Stomach (tissue), 4 donors: Measurements from ENCODE around the gene GOT2.
"Not testable (repeated sequence)": the region's sequence is repeated elsewhere in the genome, so short reads cannot be mapped to it uniquely, and the experiment has no call there.

ENCODE experiments used
- EP300 ChIP-seq: sonication (generic); formaldehyde crosslinking; IDR thresholded peaks from one replicate; pipeline ENCODE4 v1.6.1; 2017; ENCODE audit warnings: antibody characterized with exemption
- POLR2A ChIP-seq, 4 donors: fragments of 450-650 bp; IDR thresholded peaks; one replicate each; pipeline ENCODE4 v1.6.1; 2016; ENCODE audit warnings: antibody characterized with exemption in 4 of 4, control low read depth in 2 of 4, mild to moderate bottlenecking in 1 of 4, moderate library complexity in 1 of 4
- TF ChIP-seq, protein P1 (sequence below), 7 experiments: fragments of 450-650 bp in 4 of 7; fragments of 200-600 bp in 3 of 7; sonication (generic) in 3 of 7; IDR thresholded peaks; one replicate each; pipeline ENCODE4 v1.5.1; 2016 to 2019; ENCODE audit warnings: antibody characterized with exemption in 7 of 7, control low read depth in 2 of 7, mild to moderate bottlenecking in 1 of 7

DNA sequence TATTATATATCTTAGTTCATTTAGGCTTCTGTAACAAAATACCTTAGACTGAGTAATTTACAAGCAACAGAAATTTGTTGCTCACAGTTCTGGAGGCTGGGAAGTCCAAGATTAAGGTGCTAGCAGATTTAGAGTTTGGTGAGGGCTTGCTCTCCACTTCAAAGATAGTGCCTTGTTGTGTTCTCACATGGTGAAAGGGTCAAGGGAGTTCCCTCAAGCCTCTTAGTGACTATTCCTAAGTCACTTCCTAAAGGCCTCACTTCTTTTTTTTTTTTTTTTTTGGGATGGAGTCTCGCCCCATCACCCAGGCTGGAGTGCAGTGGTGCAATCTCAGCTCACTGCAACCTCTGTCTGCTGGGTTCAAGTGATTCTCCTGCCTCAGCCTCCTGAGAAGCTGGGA, 45.2 kb upstream of the GOT2 start:
- TF ChIP-seq, protein P1, sequence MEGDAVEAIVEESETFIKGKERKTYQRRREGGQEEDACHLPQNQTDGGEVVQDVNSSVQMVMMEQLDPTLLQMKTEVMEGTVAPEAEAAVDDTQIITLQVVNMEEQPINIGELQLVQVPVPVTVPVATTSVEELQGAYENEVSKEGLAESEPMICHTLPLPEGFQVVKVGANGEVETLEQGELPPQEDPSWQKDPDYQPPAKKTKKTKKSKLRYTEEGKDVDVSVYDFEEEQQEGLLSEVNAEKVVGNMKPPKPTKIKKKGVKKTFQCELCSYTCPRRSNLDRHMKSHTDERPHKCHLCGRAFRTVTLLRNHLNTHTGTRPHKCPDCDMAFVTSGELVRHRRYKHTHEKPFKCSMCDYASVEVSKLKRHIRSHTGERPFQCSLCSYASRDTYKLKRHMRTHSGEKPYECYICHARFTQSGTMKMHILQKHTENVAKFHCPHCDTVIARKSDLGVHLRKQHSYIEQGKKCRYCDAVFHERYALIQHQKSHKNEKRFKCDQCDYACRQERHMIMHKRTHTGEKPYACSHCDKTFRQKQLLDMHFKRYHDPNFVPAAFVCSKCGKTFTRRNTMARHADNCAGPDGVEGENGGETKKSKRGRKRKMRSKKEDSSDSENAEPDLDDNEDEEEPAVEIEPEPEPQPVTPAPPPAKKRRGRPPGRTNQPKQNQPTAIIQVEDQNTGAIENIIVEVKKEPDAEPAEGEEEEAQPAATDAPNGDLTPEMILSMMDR (IDR thresholded peaks at IDR 0.05): not testable (repeated sequence)
- TF ChIP-seq POLR2A (IDR thresholded peaks at IDR 0.05); EP300: not testable (repeated sequence)
